ENCODE data around the gene BRAF.

BRAF gene

DNA sequence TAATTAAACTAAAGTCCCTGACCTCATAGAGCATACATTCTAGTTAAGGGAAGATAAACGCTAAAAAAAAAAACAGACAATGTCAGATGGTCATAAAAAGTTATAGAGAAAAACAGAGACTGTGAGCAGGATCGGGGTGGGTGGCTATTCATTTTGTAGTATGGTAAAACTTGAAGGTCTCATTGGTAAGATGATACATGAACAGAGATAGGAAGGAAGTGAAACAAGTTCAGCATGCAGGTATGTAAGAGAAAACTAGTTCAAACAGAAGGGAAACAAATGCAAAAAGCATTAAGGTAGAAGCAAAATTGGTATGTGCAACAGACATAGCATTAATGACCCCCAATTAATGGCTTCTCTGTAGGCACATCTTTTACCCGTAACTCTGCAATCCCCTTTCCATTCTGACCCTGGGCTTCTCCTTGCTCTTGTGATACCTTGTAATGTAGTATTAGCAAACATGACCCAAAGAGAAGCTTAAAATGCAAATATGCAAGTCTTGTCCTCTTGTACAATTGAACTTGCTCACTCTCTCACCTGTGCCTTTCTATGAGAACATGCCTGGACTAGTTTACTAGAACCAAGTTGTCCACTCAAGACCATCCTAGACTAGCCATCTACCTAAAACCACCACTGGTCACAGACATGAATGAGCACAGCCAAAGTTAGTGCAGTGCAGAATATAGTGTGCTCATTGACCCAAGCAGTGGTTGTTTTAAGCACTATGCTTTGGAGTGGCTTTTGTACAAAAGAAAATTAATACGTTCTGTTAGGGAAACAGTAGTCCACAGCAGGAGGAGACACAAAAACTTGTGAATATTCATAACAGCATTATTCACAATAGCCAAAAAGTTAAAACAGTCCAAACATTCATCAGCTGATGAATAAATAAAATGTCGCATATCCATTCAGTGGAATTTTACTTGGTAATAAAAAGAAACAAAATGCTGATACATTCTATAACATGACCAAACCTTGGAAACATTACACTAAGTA, 57.0 kb downstream of the BRAF start:
- Histone ChIP-seq H3K4me2 (ENCODE audit: low read depth, low read length, poor library complexity, severe bottlenecking) (no peak overlapping the region), H4K20me1 (ENCODE audit: low read depth, low read length) (peaks cover 5% of the 10 kb centered on the region; the same call in 1 of the 2 replicates), H3K9ac (ENCODE audit: low read length) (no peak overlapping the region), H3K9me3 (ENCODE audit: insufficient read depth, low read length) (no peaks in the 10 kb centered on the region), H3K4me3 (ENCODE audit: insufficient read depth, low read length, poor library complexity, severe bottlenecking) (no peak overlapping the region), H3K27me3 (ENCODE audit: low read length) (no peaks in the 10 kb centered on the region), H3K9me2 (replicated peaks; ENCODE audit: insufficient read depth, low read length) (no peaks in the 10 kb centered on the region), H3K27ac (ENCODE audit: low read depth, low read length) (no peak overlapping the region), H3K79me2 (ENCODE audit: insufficient read depth, low read length) (peaks cover 42% of the 10 kb centered on the region; the same call in 1 of the 2 replicates), H2AFZ (ENCODE audit: low read depth, low read length, severe bottlenecking) (no peak overlapping the region), H3F3A (ENCODE audit: insufficient read depth) (no peaks in the 10 kb centered on the region), H3K36me3 (ENCODE audit: low read length) (no peaks in the 10 kb centered on the region)
- TF ChIP-seq, protein P1, sequence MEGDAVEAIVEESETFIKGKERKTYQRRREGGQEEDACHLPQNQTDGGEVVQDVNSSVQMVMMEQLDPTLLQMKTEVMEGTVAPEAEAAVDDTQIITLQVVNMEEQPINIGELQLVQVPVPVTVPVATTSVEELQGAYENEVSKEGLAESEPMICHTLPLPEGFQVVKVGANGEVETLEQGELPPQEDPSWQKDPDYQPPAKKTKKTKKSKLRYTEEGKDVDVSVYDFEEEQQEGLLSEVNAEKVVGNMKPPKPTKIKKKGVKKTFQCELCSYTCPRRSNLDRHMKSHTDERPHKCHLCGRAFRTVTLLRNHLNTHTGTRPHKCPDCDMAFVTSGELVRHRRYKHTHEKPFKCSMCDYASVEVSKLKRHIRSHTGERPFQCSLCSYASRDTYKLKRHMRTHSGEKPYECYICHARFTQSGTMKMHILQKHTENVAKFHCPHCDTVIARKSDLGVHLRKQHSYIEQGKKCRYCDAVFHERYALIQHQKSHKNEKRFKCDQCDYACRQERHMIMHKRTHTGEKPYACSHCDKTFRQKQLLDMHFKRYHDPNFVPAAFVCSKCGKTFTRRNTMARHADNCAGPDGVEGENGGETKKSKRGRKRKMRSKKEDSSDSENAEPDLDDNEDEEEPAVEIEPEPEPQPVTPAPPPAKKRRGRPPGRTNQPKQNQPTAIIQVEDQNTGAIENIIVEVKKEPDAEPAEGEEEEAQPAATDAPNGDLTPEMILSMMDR (IDR thresholded peaks at IDR 0.05; ENCODE audit: insufficient read depth, low read length, poor library complexity, severe bottlenecking): no peak
- no peak for TF ChIP-seq EZH2phosphoT487 (conservative IDR thresholded peaks at IDR 0.05; ENCODE audit: low read length)

DNA sequence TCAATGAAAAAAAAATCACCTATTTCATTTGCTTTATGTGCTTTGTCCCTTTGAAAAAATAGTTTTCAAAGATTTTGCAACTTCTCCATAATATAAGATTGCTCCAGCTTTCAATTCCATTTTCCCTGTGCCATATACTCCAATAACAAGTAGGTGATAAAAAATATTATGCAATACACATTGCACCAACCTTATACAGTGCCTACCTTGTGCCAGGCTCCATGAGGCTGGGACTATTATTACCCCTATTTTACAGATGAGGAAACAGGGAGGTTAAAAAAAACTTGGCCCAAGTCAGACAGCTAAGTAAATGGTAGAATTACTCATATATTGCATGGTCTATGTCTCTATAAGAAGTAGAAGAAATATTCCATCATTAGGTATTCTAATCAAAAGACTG, 57.8 kb downstream of the BRAF start:
- H3K27me3 ChIP-seq (ENCODE audit: low read length): no peaks in the 10 kb centered on the region
- no peak overlapping the region for H3K4me3 ChIP-seq (ENCODE audit: insufficient read depth, low read length, poor library complexity, severe bottlenecking)
- no peak overlapping the region for H3K9ac ChIP-seq (ENCODE audit: low read length)
- no peak overlapping the region for H3K4me2 ChIP-seq (ENCODE audit: low read depth, low read length, poor library complexity, severe bottlenecking)
- H3K27ac ChIP-seq (ENCODE audit: low read depth, low read length): no peak overlapping the region
- H4K20me1 ChIP-seq (ENCODE audit: low read depth, low read length): peaks cover 5% of the 10 kb centered on the region; the same call in 1 of the 2 replicates
- no peaks in the 10 kb centered on the region for H3K36me3 ChIP-seq (ENCODE audit: low read length)
- no peaks in the 10 kb centered on the region for H3K9me3 ChIP-seq (ENCODE audit: insufficient read depth, low read length)
- H2AFZ ChIP-seq (ENCODE audit: low read depth, low read length, severe bottlenecking): no peak overlapping the region
- no peak for TF ChIP-seq EZH2phosphoT487 (conservative IDR thresholded peaks at IDR 0.05; ENCODE audit: low read length)
- TF ChIP-seq, protein P1 (IDR thresholded peaks at IDR 0.05; ENCODE audit: insufficient read depth, low read length, poor library complexity, severe bottlenecking): no peak
- H3K79me2 ChIP-seq (ENCODE audit: insufficient read depth, low read length): peaks cover 42% of the 10 kb centered on the region
- H3K9me2 ChIP-seq (replicated peaks; ENCODE audit: insufficient read depth, low read length): no peaks in the 10 kb centered on the region
- H3F3A ChIP-seq (ENCODE audit: insufficient read depth): no peaks in the 10 kb centered on the region

DNA sequence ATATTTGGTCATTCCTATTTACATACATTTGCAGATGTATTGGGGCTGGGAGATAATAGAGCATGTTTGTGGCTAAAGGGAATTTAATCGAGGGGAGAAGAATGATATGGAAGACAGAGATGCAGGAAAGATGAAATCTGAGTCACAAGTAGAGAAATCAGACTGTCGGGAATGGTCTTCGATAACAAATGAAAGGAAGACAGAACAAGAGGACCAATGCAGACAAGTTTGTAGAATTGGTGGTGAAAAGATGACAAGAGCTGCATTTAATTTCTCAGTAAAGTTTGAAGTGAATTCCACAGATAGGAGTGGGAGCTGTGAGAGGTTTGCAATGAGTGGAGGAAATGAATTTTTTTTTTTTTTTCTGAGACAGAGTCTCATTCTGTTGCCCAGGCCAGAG, 60.0 kb downstream of the BRAF start:
- Histone ChIP-seq H3K79me2 (ENCODE audit: insufficient read depth, low read length) (peaks cover 40% of the 10 kb centered on the region), H3K9me2 (replicated peaks; ENCODE audit: insufficient read depth, low read length) (no peaks in the 10 kb centered on the region), H2AFZ (ENCODE audit: low read depth, low read length, severe bottlenecking) (no peak overlapping the region), H3K36me3 (ENCODE audit: low read length) (no peaks in the 10 kb centered on the region), H3K4me2 (ENCODE audit: low read depth, low read length, poor library complexity, severe bottlenecking) (no peak overlapping the region), H3K9me3 (ENCODE audit: insufficient read depth, low read length) (no peaks in the 10 kb centered on the region), H3K9ac (ENCODE audit: low read length) (no peak overlapping the region), H3K4me3 (ENCODE audit: insufficient read depth, low read length, poor library complexity, severe bottlenecking) (no peak overlapping the region), H3K27ac (ENCODE audit: low read depth, low read length) (no peak overlapping the region), H4K20me1 (ENCODE audit: low read depth, low read length) (peaks cover 1% of the 10 kb centered on the region), H3K27me3 (ENCODE audit: low read length) (no peaks in the 10 kb centered on the region), H3F3A (ENCODE audit: insufficient read depth) (no peaks in the 10 kb centered on the region)
- TF ChIP-seq, protein P1 (IDR thresholded peaks at IDR 0.05; ENCODE audit: insufficient read depth, low read length, poor library complexity, severe bottlenecking): no peak
- no peak for TF ChIP-seq EZH2phosphoT487 (conservative IDR thresholded peaks at IDR 0.05; ENCODE audit: low read length)

Data from SU-DHL-6 (cell line).